Testis (tissue), 3 donors: ENCODE measurements around the gene SEC24C. TPM values are rescaled to one million over a fixed set of nuclear protein-coding genes. Genes with fewer than 3 reads are reported as not detected.

Experiments
- DNase-seq: peaks from one replicate; pipeline ENCODE4 v3.0.0-alpha.2; 2019
- H3K27ac ChIP-seq, 2 donors: fragments of 200-600 bp; sonication (generic); one replicate each; pipeline ENCODE4 v1.5.1; 2019
- H3K27me3 ChIP-seq: fragments of 200-600 bp; sonication (generic); one replicate; pipeline ENCODE4 v1.5.1; 2019
- H3K36me3 ChIP-seq: fragments of 200-600 bp; sonication (generic); one replicate; pipeline ENCODE4 v1.5.1; 2017; ENCODE audit warnings: low read depth; ENCODE audit errors: missing control alignments
- H3K4me1 ChIP-seq: fragments of 200-600 bp; sonication (generic); one replicate; pipeline ENCODE4 v1.5.1; 2019
- H3K4me3 ChIP-seq, 2 donors: fragments of 200-600 bp; sonication (generic); one replicate each; pipeline ENCODE4 v1.5.1; 2017 to 2019
- H3K9me3 ChIP-seq: fragments of 200-600 bp; sonication (generic); one replicate; pipeline ENCODE4 v1.5.1; 2017
- POLR2A ChIP-seq: fragments of 450-650 bp; IDR thresholded peaks from one replicate; pipeline ENCODE4 v1.6.1; 2017; ENCODE audit warnings: antibody characterized with exemption, mild to moderate bottlenecking, moderate library complexity
- WGBS, 2 donors: methylation state at CpG; one replicate each; pipeline ENCODE4 v1.1.5; 2018; 5-methylcytosine and 5-hydroxymethylcytosine counted together
- intact Hi-C: fragments of 100-400 bp; cut with DNase I; formaldehyde crosslinking; loops from one replicate; pipeline ENCODE4 v1.15.1; 2023; ENCODE audit warnings: low total_unique reads
- polyA plus RNA-seq: library from polyadenylated mRNA; stranded (reverse); fragments of 350-450 nt; fragmentation: Illumina TruSeq; extraction: RNeasy Lipid Tissue Mini Kit (QIAGEN cat#74804); gene quantifications from one replicate; pipeline ENCODE4 v1.2.3, GENCODE V29; 2014; ENCODE audit warnings: low read depth, low replicate concordance; ENCODE audit not compliant: insufficient read depth
- total RNA-seq, 2 donors: library from RNA; depleted of rRNA; stranded (reverse); fragments of >200 nt; gene quantifications; one replicate each; pipeline ENCODE4 v1.2.3, GENCODE V29; 2016
- TF ChIP-seq, protein P1 (sequence below), 3 experiments: fragments of 450-650 bp in 2 of 3; fragments of 200-600 bp in 1 of 3; sonication (generic) in 1 of 3; IDR thresholded peaks; one replicate each; pipeline ENCODE4 v1.5.1; 2016 to 2019; ENCODE audit warnings: antibody characterized with exemption in 3 of 3, mild to moderate bottlenecking in 2 of 3, moderate library complexity in 1 of 3

The SEC24C gene
- total and polyA plus RNA-seq, 3 donors from 2014 or later = 77.8 to 92.4 (median 82.0) TPM

DNA sequence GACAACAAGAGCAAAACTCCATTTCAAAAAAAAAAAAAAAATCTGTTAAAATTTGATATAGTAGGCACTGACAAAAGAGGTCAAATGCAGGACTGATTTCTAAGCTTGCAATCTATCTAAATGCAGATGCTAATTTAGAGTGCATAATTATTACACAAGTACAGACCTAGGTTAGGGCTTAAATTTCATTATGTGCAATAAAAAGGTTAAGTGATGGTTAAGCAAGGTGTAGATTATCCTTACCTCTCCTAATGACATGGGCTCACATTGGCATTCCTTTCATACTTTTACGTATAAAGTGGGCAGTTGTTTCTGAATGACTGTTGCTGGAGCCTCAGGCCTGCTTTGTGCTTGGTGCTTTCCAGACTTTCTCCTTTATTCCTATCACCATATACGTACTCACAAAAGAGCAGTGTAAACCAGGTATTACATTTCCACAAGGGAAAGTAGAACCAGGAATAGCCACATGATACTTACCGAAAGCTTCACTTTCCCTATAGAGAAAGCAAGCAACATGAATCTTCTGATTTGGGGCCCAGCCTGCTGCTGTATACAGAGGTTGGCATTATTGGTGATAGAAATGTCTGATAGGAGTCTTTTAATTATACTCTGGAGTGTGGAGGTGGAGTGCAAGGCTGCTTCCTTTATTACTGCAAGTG, 35.5 kb downstream of the SEC24C start:
- Histone ChIP-seq H3K27ac (no peak overlapping the region), H3K36me3 (no peaks in the 10 kb centered on the region), H3K4me3 (no peak overlapping the region), H3K9me3 (no peaks in the 10 kb centered on the region), H3K4me1 (peaks cover 12% of the 10 kb centered on the region), H3K27me3 (no peaks in the 10 kb centered on the region)
- no peak for DNase-seq
- intact Hi-C loops = no loop called here
- 83 to 84% methylated on average over 3 of the region's 3 CpGs for WGBS, 2 donors
- TF ChIP-seq, protein P1, sequence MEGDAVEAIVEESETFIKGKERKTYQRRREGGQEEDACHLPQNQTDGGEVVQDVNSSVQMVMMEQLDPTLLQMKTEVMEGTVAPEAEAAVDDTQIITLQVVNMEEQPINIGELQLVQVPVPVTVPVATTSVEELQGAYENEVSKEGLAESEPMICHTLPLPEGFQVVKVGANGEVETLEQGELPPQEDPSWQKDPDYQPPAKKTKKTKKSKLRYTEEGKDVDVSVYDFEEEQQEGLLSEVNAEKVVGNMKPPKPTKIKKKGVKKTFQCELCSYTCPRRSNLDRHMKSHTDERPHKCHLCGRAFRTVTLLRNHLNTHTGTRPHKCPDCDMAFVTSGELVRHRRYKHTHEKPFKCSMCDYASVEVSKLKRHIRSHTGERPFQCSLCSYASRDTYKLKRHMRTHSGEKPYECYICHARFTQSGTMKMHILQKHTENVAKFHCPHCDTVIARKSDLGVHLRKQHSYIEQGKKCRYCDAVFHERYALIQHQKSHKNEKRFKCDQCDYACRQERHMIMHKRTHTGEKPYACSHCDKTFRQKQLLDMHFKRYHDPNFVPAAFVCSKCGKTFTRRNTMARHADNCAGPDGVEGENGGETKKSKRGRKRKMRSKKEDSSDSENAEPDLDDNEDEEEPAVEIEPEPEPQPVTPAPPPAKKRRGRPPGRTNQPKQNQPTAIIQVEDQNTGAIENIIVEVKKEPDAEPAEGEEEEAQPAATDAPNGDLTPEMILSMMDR (IDR thresholded peaks at IDR 0.05) = no peak
- TF ChIP-seq POLR2A = no peak

DNA sequence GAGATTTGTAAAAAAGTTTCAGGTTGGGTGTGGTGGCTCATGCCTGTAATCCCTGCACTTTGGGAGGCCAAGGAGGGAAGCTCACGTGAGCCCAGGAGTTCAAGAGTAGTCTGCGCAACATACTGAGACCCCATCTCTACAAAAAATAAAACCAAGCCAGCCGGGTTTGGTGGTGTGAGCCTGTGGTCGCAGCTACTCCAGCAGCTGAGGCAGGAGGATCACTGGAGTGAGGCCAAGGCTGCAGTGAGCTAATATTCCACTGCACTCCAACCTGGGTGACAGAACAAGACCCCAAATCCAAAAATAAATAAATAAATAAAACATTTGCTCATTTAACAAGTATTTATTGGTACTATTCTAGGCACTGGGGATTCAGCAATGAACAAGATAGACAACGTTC, 36.1 kb downstream of the SEC24C start:
- intact Hi-C loops = no loop called here
- no peaks in the 10 kb centered on the region for H3K9me3 ChIP-seq
- no peaks in the 10 kb centered on the region for H3K36me3 ChIP-seq
- TF ChIP-seq POLR2A = no peak
- TF ChIP-seq, protein P1 (IDR thresholded peaks at IDR 0.05) = no peak
- WGBS, 2 donors = 67 to 77% methylated on average over 5 of the region's 5 CpGs
- H3K27ac ChIP-seq = no peak overlapping the region
- H3K4me1 ChIP-seq = peaks cover 11% of the 10 kb centered on the region
- H3K4me3 ChIP-seq = no peak overlapping the region
- DNase-seq = no peak
- no peaks in the 10 kb centered on the region for H3K27me3 ChIP-seq

DNA sequence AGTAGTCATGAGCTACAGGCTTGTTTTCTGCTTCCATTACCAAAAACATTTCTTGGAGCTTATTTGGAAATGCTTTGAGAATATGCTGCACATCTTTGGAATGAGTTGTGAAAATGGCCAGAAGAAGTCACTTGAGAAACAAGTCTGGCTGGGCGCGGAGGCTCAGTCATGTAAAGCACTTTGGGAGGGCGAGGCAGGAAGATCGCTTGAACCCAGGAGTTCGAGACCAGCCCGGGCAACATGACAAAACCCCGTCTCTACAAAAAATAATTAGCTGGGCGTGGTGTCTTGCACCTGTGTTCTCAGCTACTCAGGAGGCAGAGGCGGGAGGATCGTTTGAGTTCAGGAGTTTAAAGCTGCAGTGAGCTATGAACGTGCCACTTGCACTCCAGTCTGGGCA, 36.8 kb downstream of the SEC24C start:
- no peak overlapping the region for H3K27ac ChIP-seq
- WGBS, 2 donors = 17 to 21% methylated on average over 11 of the region's 11 CpGs
- DNase-seq = no peak
- H3K4me3 ChIP-seq = peak overlapping the region; percentile 87 to 97
- intact Hi-C loops = no loop called here
- no peaks in the 10 kb centered on the region for H3K9me3 ChIP-seq
- TF ChIP-seq, protein P1 (IDR thresholded peaks at IDR 0.05) = no peak
- no peak for TF ChIP-seq POLR2A
- peaks cover 11% of the 10 kb centered on the region for H3K4me1 ChIP-seq
- no peaks in the 10 kb centered on the region for H3K36me3 ChIP-seq
- H3K27me3 ChIP-seq = no peaks in the 10 kb centered on the region

DNA sequence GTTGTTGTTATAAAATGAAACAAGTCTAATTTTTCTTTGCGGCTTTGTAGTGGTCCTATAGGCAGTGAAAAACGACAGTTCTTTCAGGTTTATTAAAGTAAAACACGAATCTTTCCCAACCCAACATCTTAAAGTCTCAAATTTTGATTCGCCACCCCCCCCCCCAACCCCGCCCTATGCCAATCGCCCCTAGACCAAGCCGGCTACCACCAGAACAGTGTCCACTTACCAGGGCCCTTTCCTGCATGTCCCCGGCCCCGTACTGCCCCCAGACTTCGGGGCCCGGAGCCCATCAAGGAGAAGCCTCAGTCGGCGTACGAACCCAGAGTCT, 37.3 kb downstream of the SEC24C start:
- Histone ChIP-seq H3K9me3 (no peaks in the 10 kb centered on the region), H3K4me3 (peak overlapping the region; percentile 87 to 97), H3K36me3 (no peaks in the 10 kb centered on the region), H3K4me1 (peaks cover 14% of the 10 kb centered on the region), H3K27me3 (no peaks in the 10 kb centered on the region), H3K27ac (peak overlapping the region; percentile 87 to 94)
- 1 to 2% methylated on average over 14 of the region's 14 CpGs for WGBS, 2 donors
- intact Hi-C loops = no loop called here
- DNase-seq = no peak
- no peak for TF ChIP-seq POLR2A
- TF ChIP-seq, protein P1 (IDR thresholded peaks at IDR 0.05) = no peak
